HCT116 (cell line): ENCODE measurements around the gene CSRP1.

Source experiments
- CEBPB ChIP-seq: IDR thresholded peaks from 2 replicates; pipeline ENCODE4 v1.6.1; 2012; ENCODE audit warnings: low read depth
- EGR1 ChIP-seq: IDR thresholded peaks from 2 replicates; pipeline ENCODE4 v1.6.1; 2012; ENCODE audit warnings: low read depth
- EZH2 ChIP-seq: fragments of 200-600 bp; sonication (generic); IDR thresholded peaks from 2 replicates; pipeline ENCODE4 v1.6.1; 2017; ENCODE audit warnings: antibody characterized with exemption, mixed run types
- EZH2phosphoT487 ChIP-seq: fragments of 200-600 bp; IDR thresholded peaks from 2 replicates; pipeline ENCODE4 v1.6.1; 2018; ENCODE audit warnings: antibody characterized with exemption, borderline replicate concordance
- JUND ChIP-seq: IDR thresholded peaks from 2 replicates; pipeline ENCODE4 v1.6.1; 2012
- MAX ChIP-seq: IDR thresholded peaks from 2 replicates; pipeline ENCODE4 v1.6.1; 2012
- POLR2A ChIP-seq: IDR thresholded peaks from 2 replicates; pipeline ENCODE4 v1.7.0; 2011; ENCODE audit warnings: borderline replicate concordance; ENCODE audit not compliant: insufficient read depth, insufficient read length; ENCODE audit errors: extremely low read depth
- POLR2AphosphoS5 ChIP-seq: IDR thresholded peaks from 2 replicates; pipeline ENCODE4 v1.6.1; 2011; ENCODE audit warnings: mild to moderate bottlenecking, low read depth, low read length, moderate library complexity
- REST ChIP-seq: IDR thresholded peaks from 2 replicates; pipeline ENCODE4 v1.6.1; 2012; ENCODE audit warnings: low read depth
- SIN3A ChIP-seq: IDR thresholded peaks from 2 replicates; pipeline ENCODE4 v1.6.1; 2012; ENCODE audit warnings: low read depth
- YY1 ChIP-seq: IDR thresholded peaks from 2 replicates; pipeline ENCODE4 v1.6.1; 2011; ENCODE audit warnings: low read length, low read depth, moderate library complexity, mild to moderate bottlenecking; ENCODE audit not compliant: insufficient replicate concordance; ENCODE audit errors: extremely low read depth
- ZNF274 ChIP-seq: fragments of 200-500 bp; sonication (Bioruptor generic); IDR thresholded peaks from 2 replicates; pipeline ENCODE4 v1.6.1; 2014; ENCODE audit warnings: mild to moderate bottlenecking, low read depth, low read length, inconsistent platforms
- TF ChIP-seq, protein P1 (sequence below), 3 experiments: fragments of 200-600 bp in 1 of 3; sonication (generic) in 1 of 3; IDR thresholded peaks in 2 of 3; conservative IDR thresholded peaks in 1 of 3; 2 replicates each; pipeline ENCODE4 v1.5.1; 2012 to 2017; ENCODE audit warnings: low read depth in 2 of 3, low read length in 2 of 3, antibody characterized with exemption in 1 of 3, borderline replicate concordance in 1 of 3, control low read depth in 1 of 3, mild to moderate bottlenecking in 1 of 3, mixed read lengths in 1 of 3, mixed run types in 1 of 3, moderate library complexity in 1 of 3; ENCODE audit not compliant: insufficient read depth in 1 of 3

- TF ChIP-seq, protein P1, sequence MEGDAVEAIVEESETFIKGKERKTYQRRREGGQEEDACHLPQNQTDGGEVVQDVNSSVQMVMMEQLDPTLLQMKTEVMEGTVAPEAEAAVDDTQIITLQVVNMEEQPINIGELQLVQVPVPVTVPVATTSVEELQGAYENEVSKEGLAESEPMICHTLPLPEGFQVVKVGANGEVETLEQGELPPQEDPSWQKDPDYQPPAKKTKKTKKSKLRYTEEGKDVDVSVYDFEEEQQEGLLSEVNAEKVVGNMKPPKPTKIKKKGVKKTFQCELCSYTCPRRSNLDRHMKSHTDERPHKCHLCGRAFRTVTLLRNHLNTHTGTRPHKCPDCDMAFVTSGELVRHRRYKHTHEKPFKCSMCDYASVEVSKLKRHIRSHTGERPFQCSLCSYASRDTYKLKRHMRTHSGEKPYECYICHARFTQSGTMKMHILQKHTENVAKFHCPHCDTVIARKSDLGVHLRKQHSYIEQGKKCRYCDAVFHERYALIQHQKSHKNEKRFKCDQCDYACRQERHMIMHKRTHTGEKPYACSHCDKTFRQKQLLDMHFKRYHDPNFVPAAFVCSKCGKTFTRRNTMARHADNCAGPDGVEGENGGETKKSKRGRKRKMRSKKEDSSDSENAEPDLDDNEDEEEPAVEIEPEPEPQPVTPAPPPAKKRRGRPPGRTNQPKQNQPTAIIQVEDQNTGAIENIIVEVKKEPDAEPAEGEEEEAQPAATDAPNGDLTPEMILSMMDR (IDR thresholded peaks at IDR 0.05 in 2 of 3, conservative IDR thresholded peaks at IDR 0.05 in 1 of 3; ENCODE audit: borderline replicate concordance in 1 of 3, insufficient read depth in 1 of 3, low read depth in 2 of 3, low read length in 2 of 3), result no peak
- no peak for TF ChIP-seq EGR1
- no peak for TF ChIP-seq ZNF274
- no peak for TF ChIP-seq SIN3A
- no peak for TF ChIP-seq POLR2AphosphoS5
- no peak for TF ChIP-seq EZH2
- no peak for TF ChIP-seq JUND
- no peak for TF ChIP-seq EZH2phosphoT487
- no peak for TF ChIP-seq POLR2A
- no peak for TF ChIP-seq YY1
- TF ChIP-seq REST, result no peak
- TF ChIP-seq CEBPB, result no peak
- no peak for TF ChIP-seq MAX
Observed at GRCh38 chr1:201531551-201532425, 24.9 kb upstream of the CSRP1 start.
